CD4-positive, alpha-beta T cell treated with Interleukin-4 for 1 hour (primary cell): ENCODE measurements around the gene CPEB4.

Source experiments
- DNase-seq, 2 donors: peaks; one replicate each; pipeline ENCODE4 v3.0.0-alpha.2; 2020 to 2022

Gene CPEB4

DNA sequence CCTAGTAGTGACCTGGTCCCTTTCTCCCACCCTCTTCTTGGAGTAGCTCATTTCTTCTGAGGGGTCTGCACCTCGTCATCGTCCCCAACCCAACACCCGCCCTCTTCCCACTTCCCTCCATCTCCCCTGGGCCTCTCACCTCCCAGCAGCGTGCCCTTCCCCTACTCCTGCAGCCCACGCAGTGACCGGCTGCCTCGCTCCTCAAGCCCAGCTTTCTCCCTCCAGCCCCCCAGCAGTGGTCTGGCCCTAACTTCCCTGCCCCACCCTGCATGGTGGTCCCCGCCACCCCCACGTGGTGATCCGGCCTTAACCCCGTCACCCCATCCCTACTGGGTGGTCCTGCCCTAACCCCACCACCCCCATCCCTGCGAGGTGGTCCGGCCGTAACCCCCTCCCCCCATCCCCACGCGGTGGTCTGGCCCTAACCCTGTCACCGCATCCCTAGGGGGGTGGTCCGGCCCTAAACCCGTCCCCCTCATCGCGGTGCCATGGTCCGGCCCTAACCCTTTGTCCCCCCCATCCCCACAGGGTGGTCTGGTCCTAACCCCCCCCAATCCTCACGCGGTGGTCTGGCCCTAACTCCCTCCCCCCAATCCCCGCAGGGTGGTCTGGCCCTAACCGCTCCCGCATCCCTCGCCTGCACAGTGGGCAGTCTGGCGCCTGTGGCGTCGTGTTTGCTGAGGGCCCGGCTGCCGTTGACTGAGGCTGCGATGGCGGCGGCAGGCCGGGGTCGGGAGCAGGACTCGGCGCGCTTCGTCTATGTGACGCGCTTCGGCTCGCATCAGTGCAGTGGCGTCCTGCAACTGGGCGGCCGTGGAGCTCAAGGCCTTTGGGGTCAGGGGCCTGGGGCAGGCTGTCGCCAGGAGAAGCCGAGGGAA is 100.6 kb downstream of the CPEB4 start, which contains the start of gene C5orf47:
C5orf47 (plus strand) TSS at position 617 of the 878 bp plus-strand sequence; CDS start at position 711, 94 bp downstream.
- no peak for DNase-seq

DNA sequence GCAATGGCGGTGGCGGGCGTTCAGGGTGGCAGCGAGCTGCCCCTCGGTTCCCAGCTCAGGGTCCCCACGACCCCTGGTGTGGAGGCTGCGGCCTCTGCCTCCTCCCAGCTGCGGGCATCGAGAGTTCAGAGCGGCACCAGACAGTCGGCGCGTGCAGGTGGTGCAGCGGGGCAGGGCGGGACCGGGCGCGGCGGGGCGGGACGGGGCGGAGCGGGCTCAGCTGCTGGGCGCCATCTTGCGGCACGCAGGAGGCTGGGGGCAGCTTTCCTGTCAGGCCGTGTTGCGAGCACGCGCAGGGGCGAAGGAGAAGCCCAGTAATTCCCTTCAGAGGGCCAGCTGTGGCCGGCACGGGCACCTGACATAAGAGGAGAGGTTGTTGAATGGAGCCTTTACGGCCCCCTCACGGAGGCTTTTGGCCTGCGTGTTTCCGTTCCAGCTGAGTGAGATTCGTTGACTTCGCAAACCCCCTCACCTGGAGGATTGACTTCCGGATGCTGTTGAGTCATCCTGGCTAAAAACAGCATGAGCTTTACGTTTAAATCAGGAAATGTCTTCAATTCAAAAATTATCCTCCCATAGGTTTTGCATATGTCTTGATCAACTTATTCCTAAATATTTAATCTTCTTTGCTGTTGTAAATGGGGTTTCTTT is 101.4 kb downstream of the CPEB4 start:
- DNase-seq: no peak

DNA sequence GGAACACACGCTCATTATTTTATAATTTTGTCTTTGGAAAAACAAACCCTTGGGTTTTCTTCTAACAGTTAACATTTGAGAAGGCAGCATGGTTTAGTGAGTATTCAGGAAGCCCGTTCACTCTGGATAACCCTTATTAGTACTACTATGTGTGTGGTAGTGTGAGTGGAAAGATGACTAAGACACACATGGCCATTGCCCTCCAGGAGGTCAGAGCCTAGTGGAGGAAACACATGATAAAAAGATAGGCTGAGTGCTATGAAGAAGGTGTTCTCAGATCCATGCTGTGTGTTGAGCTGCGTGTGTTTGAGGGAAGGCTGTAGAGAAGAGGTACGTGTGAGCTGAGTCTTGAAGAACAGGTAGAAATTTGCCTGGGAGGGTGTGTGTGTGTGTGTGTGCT is 109.2 kb downstream of the CPEB4 start:
- no peak for DNase-seq

DNA sequence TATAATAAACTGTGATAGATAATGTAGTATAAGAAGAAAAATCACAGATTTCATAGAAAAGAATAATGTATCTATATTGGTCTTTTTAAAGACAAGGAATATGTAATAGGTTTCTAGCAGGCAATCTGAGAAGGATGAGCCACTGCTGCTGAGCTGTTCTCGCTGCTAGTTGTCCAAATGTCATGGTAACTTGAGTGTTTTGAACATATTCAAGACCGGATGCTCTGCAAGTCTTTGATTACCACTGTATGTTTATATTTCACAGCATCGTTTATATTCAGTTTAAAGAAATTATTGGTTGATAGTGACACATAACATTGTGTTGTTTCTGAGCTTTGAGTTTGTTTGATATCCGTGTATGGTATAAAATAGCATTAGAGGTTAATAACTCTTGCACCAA is 110.4 kb downstream of the CPEB4 start:
- DNase-seq: no peak

DNA sequence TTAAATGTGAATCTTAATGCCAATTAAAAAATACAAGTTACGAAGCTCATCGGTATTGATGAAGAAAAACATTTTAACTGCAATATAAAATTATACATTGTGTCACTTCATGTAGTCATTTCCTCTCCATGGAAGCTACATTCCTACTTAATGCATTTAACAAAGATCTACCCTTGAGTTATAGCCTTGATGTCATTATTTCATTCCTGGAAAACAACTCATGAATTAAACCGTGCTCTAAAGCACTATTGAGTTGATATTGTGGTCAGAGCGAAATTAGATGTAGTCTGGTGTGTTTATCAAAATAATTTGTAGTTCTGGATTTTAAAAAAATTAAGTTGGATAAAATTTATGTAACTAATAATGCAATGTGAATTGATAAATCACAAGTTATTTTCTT is 111.9 kb downstream of the CPEB4 start:
- DNase-seq: no peak

DNA sequence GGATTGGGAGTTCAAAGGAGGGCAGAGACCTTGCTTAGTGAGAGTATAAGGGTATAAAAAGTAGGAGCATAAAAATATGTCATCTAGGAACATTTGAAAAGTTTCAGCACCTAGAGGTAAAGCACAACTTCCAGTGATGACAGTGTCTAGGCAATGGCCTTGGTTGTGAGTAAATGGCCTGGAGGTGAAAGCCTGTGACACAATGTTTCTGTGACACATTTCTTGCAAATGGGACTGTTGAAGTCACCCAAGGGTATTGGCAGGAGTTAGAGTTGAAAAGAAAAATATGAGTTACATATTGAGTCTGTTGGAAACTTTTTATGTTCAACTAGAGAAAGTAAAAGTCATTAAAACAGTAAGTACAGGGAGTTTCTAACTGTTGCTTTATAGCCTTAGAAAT is 115.6 kb downstream of the CPEB4 start:
- DNase-seq: no peak

DNA sequence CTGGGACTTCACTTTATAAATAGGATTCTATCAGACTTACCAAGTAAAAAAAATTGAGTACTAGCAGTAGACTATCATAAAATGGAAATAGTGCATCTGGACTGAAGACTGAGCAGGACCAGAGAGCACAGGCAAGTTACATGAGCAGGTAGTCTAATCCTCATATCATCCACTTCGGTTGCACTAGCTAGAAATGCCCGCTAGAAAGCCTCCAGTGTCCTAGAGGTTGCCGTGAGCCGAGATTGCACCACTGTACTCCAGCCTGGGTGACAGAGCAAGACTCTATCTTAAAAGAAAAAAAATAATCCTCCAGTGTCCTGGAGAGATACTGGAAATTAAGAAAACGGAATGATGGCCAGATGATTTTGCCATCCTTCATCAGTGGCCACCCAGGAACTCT is 120.8 kb downstream of the CPEB4 start:
- DNase-seq: no peak

DNA sequence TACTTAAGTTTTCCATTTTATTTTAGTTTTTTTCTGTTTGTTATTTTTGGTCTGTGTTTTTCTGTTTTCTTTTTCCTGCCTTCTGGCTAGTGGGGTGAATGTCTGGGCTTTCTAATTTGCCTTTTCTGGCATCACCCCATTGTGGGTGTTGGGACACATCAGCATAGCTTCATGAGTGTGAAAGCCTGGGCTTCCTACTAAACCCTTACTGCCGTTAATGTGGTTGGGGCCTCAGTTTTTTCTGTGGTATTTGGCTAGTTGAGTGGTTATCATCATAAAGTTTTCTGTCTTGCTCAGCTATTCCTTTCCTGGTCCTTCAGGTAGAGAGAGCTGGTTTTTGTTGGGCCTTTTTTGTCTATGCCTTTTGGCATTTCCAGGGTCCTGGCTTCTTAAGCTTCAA is 122.2 kb downstream of the CPEB4 start:
- no peak for DNase-seq

DNA sequence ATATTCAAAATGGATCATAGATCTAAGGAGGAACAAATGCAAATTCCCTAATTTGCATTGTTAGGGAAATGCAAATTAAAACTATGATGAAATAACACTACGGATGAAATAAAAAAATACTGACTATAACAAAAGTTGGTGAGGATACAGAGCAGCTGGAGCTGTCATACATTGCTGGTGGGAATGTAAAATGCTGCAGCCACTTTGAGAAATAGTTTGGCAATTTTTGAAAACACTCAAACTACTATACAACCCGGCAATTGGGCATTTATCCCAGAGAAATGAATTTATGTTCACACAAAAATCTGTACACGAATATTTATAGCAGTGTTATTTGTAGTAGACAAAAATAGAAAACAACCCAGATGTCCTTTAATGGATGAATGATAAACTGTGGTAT is 123.3 kb downstream of the CPEB4 start:
- no peak for DNase-seq
